Astrocyte (in vitro differentiated cells and primary cell): ENCODE data around the gene PREX1.

Experiments
- CTCF ChIP-seq: IDR thresholded peaks from 2 replicates; pipeline ENCODE4 v1.5.1; 2011; ENCODE audit warnings: low read depth, mild to moderate bottlenecking, inconsistent platforms, low read length, moderate library complexity; ENCODE audit not compliant: insufficient read depth
- EZH2 ChIP-seq: IDR thresholded peaks from 2 replicates; pipeline ENCODE4 v1.6.1; 2012; ENCODE audit warnings: mild to moderate bottlenecking, low read length, inconsistent platforms; ENCODE audit not compliant: insufficient read depth

- TF ChIP-seq EZH2 (peak; percentile 11), CTCF (no peak)
Measured at GRCh38 chr20:48826883-48827771, 672 bp downstream of the PREX1 start.
